SH-SY5Y (cell line): ENCODE data around the gene PTPRD.

Experiments used
- GATA2 ChIP-seq: IDR thresholded peaks from 2 replicates; pipeline ENCODE4 v1.6.1; 2011; ENCODE audit warnings: mild to moderate bottlenecking, low read depth, low read length
- GATA3 ChIP-seq: IDR thresholded peaks from 2 replicates; pipeline ENCODE4 v1.6.1; 2011; ENCODE audit warnings: low read depth, mild to moderate bottlenecking, low read length, moderate library complexity

Gene PTPRD

DNA sequence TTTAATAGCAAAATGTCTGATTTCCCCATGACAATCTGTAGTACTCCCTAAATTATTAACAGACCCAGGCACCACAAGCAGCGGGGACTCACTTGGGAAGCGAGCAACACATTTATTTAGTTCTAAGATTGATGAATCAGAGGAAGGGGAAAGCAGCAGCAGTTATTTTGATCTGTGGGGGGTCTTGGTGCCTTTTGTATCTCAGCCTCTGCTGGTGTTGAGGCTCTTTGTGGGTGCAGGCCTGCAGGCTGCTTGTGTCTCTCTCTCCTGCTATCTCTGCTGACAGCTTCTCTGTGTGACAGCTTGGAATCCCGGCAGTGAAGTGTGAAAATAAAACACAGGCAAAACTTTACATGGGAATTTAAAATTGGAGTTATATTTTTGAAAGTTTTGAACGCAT is 1935.1 kb downstream of the PTPRD start:
- TF ChIP-seq GATA3, result no peak
- TF ChIP-seq GATA2, result no peak

- TF ChIP-seq GATA3 (no peak), GATA2 (no peak)
Measured at GRCh38 chr9:8674536-8674935, 1938.3 kb downstream of the PTPRD start.

DNA sequence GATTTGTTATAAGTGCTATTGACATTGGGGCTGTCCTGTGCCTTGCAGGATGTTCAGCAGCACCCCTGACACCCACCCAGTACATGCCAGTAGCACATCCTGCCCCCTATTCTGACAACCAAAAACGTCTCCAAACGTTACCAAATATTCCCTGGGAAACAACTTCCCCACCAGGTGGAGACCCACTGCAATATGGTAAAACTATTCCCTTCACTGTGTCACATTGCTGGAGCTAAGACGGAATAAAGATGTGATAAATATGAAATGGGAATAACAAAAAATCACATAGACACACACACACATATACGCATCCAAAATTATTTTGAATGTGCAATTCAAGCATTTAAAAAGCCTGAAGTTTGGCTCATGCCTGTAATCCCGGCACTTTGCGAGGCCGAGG is 1939.0 kb downstream of the PTPRD start:
- TF ChIP-seq GATA2 (no peak), GATA3 (no peak)

DNA sequence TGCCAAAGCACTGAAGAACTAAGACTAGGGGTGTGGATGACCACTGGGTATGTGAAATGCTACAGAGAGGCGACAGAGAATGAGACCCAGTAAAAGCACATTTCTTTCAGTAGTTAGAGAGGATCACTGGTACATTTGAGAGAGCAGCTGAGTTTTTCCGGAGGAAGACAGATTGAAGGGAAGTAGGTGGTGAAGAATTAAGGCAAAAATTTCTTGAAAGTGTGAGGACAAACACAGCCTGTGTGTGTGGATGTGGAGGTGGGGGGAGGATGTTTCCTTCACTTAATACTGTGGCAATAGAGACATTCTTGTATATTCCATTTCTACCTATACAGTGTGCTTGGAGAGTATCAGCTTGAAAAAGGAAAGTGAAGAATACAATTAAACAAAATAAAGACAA is 1942.1 kb downstream of the PTPRD start:
- no peak for TF ChIP-seq GATA3
- no peak for TF ChIP-seq GATA2

DNA sequence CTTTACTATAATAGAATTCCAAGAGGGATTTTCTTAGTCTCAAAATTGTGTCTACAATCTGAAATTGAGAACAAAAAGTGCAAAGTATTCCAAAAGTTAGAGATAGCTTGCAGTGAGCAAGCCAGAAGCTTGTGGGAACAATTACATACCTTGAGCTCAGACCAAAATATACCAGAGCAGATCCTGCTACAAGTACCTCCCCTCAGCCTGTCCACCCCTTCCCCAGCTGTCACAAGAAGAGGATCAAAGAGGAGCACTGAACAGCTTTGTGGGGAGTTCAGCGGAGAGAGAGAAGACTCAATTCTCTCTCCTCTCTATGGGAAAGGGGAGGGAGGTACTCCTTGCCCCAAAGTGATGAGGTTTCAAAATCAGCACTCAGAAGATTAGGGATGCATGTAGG is 1944.1 kb downstream of the PTPRD start:
- TF ChIP-seq GATA3 (no peak), GATA2 (no peak)

GRCh38 chr9:8668231-8668630 is 1944.6 kb downstream of the PTPRD start:
- TF ChIP-seq GATA3 (no peak), GATA2 (no peak)

DNA sequence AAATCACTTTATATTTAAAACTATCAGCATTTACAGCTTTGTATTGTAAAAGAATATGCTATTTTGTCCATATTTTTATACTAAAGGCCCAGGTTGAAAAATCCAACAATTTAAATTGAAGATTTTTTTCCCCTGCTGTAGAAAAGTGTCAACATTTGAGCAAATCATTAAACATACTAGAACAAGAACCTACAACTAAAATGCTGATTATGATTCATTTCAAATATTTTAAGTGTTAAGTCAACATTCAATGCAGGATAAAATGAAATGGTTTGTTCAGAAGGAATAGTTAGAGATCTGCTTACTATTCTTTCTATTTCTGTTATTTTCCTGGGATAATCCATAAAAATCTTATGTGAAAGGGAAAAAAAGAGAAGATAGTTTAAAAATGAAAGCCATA is 1946.7 kb downstream of the PTPRD start:
- TF ChIP-seq GATA3 (no peak), GATA2 (no peak)

GRCh38 chr9:8660383-8660782 is 1952.4 kb downstream of the PTPRD start:
- TF ChIP-seq GATA3 (no peak), GATA2 (no peak)

DNA sequence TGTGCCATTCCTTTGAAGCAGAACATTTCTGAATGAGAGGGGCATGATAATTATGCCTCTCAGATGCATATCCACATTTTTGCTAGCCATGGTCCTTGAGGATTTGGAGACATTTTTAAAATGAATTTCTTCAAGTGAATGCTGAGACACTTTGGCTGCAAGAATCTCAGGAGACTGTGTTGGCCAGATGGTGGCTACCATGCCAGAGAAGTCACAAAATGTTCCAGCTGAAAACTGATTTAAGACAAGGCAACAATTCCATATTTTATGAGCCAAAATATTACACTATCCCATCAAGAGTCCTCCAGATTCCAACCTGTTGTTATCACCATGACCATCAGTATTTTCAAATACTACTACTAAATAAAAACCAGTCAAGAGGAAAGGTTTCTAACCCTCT is 1953.7 kb downstream of the PTPRD start:
- TF ChIP-seq GATA3 (no peak), GATA2 (no peak)

DNA sequence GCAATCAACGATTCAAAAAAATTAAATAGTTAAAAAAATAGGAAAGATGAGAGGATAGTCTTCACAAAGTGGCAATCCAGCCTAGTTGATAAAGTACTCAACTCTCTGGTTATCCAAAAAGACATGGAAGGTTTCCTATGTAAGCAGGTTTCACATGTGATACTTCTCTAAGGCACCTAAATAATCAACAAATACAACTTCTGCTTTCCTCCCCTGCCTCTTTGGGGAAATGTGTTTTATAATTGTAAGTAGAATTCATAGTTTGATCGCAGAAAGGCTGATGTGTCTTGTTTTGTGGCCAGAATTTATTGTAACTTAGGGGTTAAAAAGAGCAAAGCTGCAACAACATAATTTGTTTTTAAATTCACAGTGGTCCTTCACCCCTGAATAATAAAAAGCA is 1957.7 kb downstream of the PTPRD start:
- no peak for TF ChIP-seq GATA3
- no peak for TF ChIP-seq GATA2

- TF ChIP-seq GATA3 (no peak), GATA2 (no peak)
Measured at GRCh38 chr9:8653855-8654254, 1958.9 kb downstream of the PTPRD start.

- no peak for TF ChIP-seq GATA3
- TF ChIP-seq GATA2, result no peak
Measured at GRCh38 chr9:8653111-8653510, 1959.7 kb downstream of the PTPRD start.

DNA sequence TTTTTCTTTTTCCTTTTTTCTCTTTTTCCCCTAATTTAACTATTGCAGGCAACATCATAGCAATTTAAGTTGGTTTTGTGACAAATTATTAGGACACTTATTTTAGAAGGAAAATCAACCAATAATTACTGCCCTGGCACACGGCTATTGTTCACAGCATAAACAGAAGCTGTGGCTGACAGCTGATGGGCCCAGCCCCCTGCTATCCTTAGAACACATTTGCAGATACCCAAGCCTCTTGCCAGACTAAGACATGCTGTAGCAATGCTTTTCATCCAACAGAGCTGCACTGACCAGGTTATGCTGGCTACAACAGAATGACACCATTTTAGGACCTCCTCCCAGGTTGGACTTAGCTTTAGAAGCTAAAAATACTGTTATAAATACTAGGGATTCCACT is 1960.5 kb downstream of the PTPRD start:
- TF ChIP-seq GATA3, result no peak
- no peak for TF ChIP-seq GATA2

DNA sequence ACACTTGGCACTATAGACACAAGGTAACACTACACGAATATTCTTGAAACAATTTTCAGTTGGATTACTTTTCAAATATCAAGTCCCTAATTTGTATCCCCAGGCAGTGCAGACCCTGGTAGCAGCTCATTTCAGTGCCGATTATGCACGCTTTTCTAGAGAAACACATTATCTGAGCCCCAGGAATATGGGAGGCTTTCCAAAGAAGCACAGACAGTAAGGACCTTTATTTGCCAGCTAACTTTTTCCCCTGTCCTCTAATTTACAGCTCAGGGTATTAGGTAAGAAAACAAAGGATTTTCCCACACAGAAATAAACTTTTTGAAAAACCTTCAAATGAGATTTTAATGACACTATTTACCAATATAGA is 1961.0 kb downstream of the PTPRD start:
- TF ChIP-seq GATA2 (no peak), GATA3 (no peak)

DNA sequence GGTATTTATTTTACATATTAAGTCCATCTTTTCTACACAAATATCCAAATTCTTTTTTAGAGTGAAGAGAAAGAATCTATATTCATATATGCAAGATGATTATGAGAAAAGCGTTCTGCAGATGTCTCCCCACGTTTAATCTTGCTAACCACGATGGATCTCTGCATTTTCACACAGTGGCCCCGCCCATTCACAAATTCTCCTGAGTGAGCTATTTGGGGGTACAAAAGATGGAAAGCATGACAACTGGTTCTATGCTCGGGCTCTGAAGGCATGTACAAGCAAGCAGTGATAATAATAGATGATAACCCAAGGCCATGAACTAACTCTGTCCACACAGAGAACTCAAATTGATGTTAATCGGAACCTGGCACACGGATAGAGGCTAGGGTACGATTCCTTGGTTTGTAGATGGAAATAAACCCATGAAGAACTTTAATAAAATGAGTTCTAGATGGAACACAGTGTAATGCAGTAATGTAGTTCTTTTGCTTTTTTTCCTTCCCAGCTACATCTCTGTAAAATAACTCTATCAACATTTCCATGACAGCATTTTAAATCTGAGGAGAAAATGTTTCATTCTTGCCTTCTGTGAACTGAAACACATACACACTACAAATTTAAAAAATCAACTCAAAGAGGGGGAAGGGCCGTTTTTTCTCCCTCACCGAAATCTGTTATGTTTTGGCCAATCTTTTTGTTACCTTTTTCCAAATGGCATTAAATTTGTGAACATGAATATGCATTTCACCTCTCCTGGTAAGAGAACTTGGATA is 1961.5 kb downstream of the PTPRD start:
- no peak for TF ChIP-seq GATA2
- no peak for TF ChIP-seq GATA3

DNA sequence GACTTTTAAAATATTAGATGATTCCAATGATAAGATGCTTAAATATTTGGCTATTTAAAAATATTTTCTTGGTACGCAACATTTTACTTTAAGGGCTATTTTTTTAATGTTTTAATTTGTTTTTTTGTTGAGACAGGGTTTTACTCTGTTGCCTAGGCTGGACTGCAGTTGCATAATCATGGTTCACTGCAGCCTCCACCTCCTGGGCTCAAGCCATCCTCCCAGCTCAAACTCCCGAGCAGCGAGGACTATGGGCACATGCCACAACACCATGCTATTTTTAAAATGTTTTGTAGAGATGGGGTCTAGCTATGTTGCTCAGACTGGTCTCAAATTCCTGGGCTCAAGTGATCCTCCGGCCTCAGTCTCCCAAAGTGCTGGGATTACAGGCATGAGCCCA is 1963.0 kb downstream of the PTPRD start:
- TF ChIP-seq GATA3 (no peak), GATA2 (no peak)
